ENCODE results near the gene PECR. TPM values are rescaled to one million over a fixed set of nuclear protein-coding genes. Genes with fewer than 3 reads are reported as not detected.

PECR gene
- total and polyA plus RNA-seq, 2 of the 13 experiments (the other 11 are each of a cell fraction or from before 2014, with no cell fraction given) = 151 to 153 TPM

- Histone ChIP-seq H3K4me1 (ENCODE audit: insufficient read depth, low read length) (peaks cover 35% of the 10 kb centered on the region), H3K36me3 (replicated peaks in 1 of 2; ENCODE audit: control insufficient read depth in 1 of 2, insufficient read depth in 2 of 2, low read length in 2 of 2) (peaks cover 24 to 55% of the 10 kb centered on the region in 2 experiments), H3K9ac (ENCODE audit: insufficient read depth, low read depth, low read length) (no peak overlapping the region), H3K4me3 (replicated peaks in 1 of 3; ENCODE audit: insufficient read depth in 1 of 3, low read depth in 2 of 3, low read length in 3 of 3) (no peak overlapping the region), H2AFZ (ENCODE audit: low read length) (no peak overlapping the region), H3K27me3 (ENCODE audit: control insufficient read depth in 1 of 2, insufficient read depth in 2 of 2, low read length in 2 of 2) (no peaks in the 10 kb centered on the region), H3K27ac (ENCODE audit: extremely low read length, insufficient read depth, low read length) (no peak overlapping the region), H3K9me3 (ENCODE audit: low read length) (no peaks in the 10 kb centered on the region), H3K79me2 (ENCODE audit: insufficient read depth, low read length) (no peaks in the 10 kb centered on the region), H4K20me1 (ENCODE audit: insufficient read depth, low read length) (no peaks in the 10 kb centered on the region), H3K4me2 (ENCODE audit: low read depth, low read length) (no peak overlapping the region)
- 97% methylated on average over 5 of the region's 5 CpGs for WGBS (ENCODE audit: low lambda C conversion rate)
- DNase-seq (ENCODE audit: low spot score) (no peak), ATAC-seq (peak; percentile 22; the same call in 2 of the 3 replicates), FAIRE-seq (no peak)
- in situ Hi-C loops (cut with HindIII; ENCODE audit: extremely low pct_ligation_motif_present, low pct_unique_long_range_greater_than_20kb) (no loop called here), intact Hi-C loops (cut with micrococcal nuclease; ENCODE audit: unreplicated experiment) (no loop called here)
- TF ChIP-seq SMYD3 (CRISPR knock-in tag; IDR thresholded peaks at IDR 0.05) = 0 out of 2 replicates have a peak, but pooled peaks have one; percentile 40
- TF ChIP-seq, protein P1, sequence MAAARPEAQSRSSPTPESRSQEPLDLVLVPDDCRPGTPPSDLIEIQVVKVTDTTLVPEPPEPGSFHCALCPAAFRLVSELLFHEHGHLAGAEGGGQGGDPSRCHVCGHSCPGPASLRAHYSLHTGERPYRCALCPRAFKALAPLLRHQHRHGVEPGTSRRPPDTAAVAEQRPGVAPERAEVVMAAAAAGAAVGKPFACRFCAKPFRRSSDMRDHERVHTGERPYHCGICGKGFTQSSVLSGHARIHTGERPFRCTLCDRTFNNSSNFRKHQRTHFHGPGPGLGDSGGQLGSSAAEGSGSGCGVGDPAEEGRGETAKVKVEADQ (CRISPR knock-in tag; IDR thresholded peaks at IDR 0.05; ENCODE audit: borderline replicate concordance) = no peak
- TF ChIP-seq, protein P2, sequence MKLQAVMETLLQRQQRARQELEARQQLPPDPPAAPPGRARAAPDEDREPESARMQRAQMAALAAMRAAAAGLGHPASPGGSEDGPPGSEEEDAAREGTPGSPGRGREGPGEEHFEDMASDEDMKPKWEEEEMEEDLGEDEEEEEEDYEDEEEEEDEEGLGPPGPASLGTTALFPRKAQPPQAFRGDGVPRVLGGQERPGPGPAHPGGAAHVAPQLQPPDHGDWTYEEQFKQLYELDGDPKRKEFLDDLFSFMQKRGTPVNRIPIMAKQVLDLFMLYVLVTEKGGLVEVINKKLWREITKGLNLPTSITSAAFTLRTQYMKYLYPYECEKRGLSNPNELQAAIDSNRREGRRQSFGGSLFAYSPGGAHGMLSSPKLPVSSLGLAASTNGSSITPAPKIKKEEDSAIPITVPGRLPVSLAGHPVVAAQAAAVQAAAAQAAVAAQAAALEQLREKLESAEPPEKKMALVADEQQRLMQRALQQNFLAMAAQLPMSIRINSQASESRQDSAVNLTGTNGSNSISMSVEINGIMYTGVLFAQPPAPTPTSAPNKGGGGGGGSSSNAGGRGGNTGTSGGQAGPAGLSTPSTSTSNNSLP (IDR thresholded peaks at IDR 0.05; ENCODE audit: low read depth, low read length) = peak; percentile 15; the same call in 1 of the 2 replicates
- no peak for TF ChIP-seq HMG20B (CRISPR knock-in tag; conservative IDR thresholded peaks at IDR 0.05)
- TF ChIP-seq ZNF460 (CRISPR knock-in tag; IDR thresholded peaks at IDR 0.05; ENCODE audit: borderline replicate concordance) = no peak
- TSS peak; percentile 5 for BruUV-seq (replicated peaks)
- ChIA-PET POLR2A (interaction anchor here (1.2 to 1.4 kb wide), 2 partner anchors 12 to 25 kb away, joined by 3 to 4 read pairs; no protein-coding TSS in a partner anchor), CTCF (ENCODE audit: low intra/inter-chr PET ratio, low total read pairs) (no interaction called here)
These were observed 22.3 kb downstream of the PECR start for GRCh38 chr2:216059233-216059834.
